H9 (cell line): ENCODE measurements around the gene TIMM50. TPM values are rescaled to one million over a fixed set of nuclear protein-coding genes. Genes with fewer than 3 reads are reported as not detected.

ENCODE experiments used
- DNase-seq: peaks from one replicate; pipeline ENCODE4 v3.0.0-alpha.2; 2017
- H2AFZ ChIP-seq: one replicate; pipeline ENCODE4 v1.6.1; 2013; ENCODE audit warnings: mild to moderate bottlenecking, low read length, control low read depth, moderate library complexity
- H2AK5ac ChIP-seq: 2 replicates; pipeline ENCODE4 v1.6.1; 2013; ENCODE audit warnings: low read length, control low read depth, mixed read lengths; ENCODE audit not compliant: insufficient read length
- H2BK120ac ChIP-seq: one replicate; pipeline ENCODE4 v1.6.1; 2013; ENCODE audit warnings: low read depth, mild to moderate bottlenecking, low read length, control low read depth, inconsistent platforms; ENCODE audit not compliant: poor library complexity, severe bottlenecking
- H2BK12ac ChIP-seq: 2 replicates; pipeline ENCODE4 v1.6.1; 2013; ENCODE audit warnings: low read length, control low read depth, mixed read lengths, low read depth; ENCODE audit not compliant: insufficient read length
- H2BK15ac ChIP-seq: 2 replicates; pipeline ENCODE4 v1.6.1; 2013; ENCODE audit warnings: low read depth, low read length, control low read depth
- H2BK20ac ChIP-seq: one replicate; pipeline ENCODE4 v1.6.1; 2013; ENCODE audit warnings: low read depth, mild to moderate bottlenecking, low read length, control low read depth, inconsistent platforms; ENCODE audit not compliant: poor library complexity, severe bottlenecking
- H2BK5ac ChIP-seq: 2 replicates; pipeline ENCODE4 v1.6.1; 2013; ENCODE audit warnings: low read length, control low read depth, mixed read lengths; ENCODE audit not compliant: insufficient read length
- H3K14ac ChIP-seq: 2 replicates; pipeline ENCODE4 v1.6.1; 2013; ENCODE audit warnings: low read length, control low read depth; ENCODE audit not compliant: insufficient read depth
- H3K18ac ChIP-seq: 2 replicates; pipeline ENCODE4 v1.6.1; 2013; ENCODE audit warnings: low read depth, mild to moderate bottlenecking, mixed read lengths, low read length, control low read depth; ENCODE audit not compliant: insufficient read length
- H3K23ac ChIP-seq: 2 replicates; pipeline ENCODE4 v1.6.1; 2013; ENCODE audit warnings: low read length, control low read depth, mixed read lengths, low read depth; ENCODE audit not compliant: insufficient read length
- H3K23me2 ChIP-seq: 2 replicates; pipeline ENCODE4 v1.6.1; 2013; ENCODE audit warnings: low read depth, mild to moderate bottlenecking, mixed read lengths, low read length, control low read depth; ENCODE audit not compliant: insufficient read length, poor library complexity, severe bottlenecking
- H3K27ac ChIP-seq: 2 replicates; pipeline ENCODE4 v1.5.1; 2013; ENCODE audit warnings: low read length, control low read depth, mixed read lengths, low read depth; ENCODE audit not compliant: insufficient read length
- H3K27me3 ChIP-seq: 2 replicates; pipeline ENCODE4 v1.6.1; 2013; ENCODE audit warnings: low read length, control low read depth, inconsistent platforms; ENCODE audit not compliant: insufficient read depth
- H3K4ac ChIP-seq: 2 replicates; pipeline ENCODE4 v1.6.1; 2013; ENCODE audit warnings: low read depth, mild to moderate bottlenecking, control low read depth, inconsistent platforms, low read length, moderate library complexity
- H3K4me1 ChIP-seq: 2 replicates; pipeline ENCODE4 v1.6.1; 2013; ENCODE audit warnings: low read length, control low read depth, inconsistent platforms; ENCODE audit not compliant: insufficient read depth
- H3K4me2 ChIP-seq: 2 replicates; pipeline ENCODE4 v1.6.1; 2013; ENCODE audit warnings: low read length, control low read depth, mixed read lengths; ENCODE audit not compliant: insufficient read length, insufficient read depth
- H3K56ac ChIP-seq: 2 replicates; pipeline ENCODE4 v1.6.1; 2013; ENCODE audit warnings: low read depth, mild to moderate bottlenecking, mixed read lengths, low read length, control low read depth; ENCODE audit not compliant: insufficient read length
- H3K79me1 ChIP-seq: 2 replicates; pipeline ENCODE4 v1.6.1; 2013; ENCODE audit warnings: low read depth, mild to moderate bottlenecking, moderate library complexity, low read length, control low read depth, inconsistent platforms; ENCODE audit not compliant: insufficient read depth, poor library complexity, severe bottlenecking
- H3K79me2 ChIP-seq: 2 replicates; pipeline ENCODE4 v1.6.1; 2013; ENCODE audit warnings: low read length, control low read depth, inconsistent platforms; ENCODE audit not compliant: insufficient read depth
- H3K9ac ChIP-seq: 2 replicates; pipeline ENCODE4 v1.6.1; 2013; ENCODE audit warnings: low read length, control low read depth, mixed read lengths; ENCODE audit not compliant: insufficient read length; ENCODE audit errors: extremely low read depth
- H3K9me3 ChIP-seq: one replicate; pipeline ENCODE4 v1.6.1; 2013; ENCODE audit warnings: low read depth, low read length, inconsistent platforms; ENCODE audit not compliant: control insufficient read depth
- H3T11ph ChIP-seq: one replicate; pipeline ENCODE4 v1.6.1; 2013; ENCODE audit warnings: mild to moderate bottlenecking, low read length, control low read depth, inconsistent platforms
- H4K20me1 ChIP-seq: one replicate; pipeline ENCODE4 v1.6.1; 2013; ENCODE audit not compliant: control insufficient read depth, insufficient read length, insufficient read depth
- H4K5ac ChIP-seq: 2 replicates; pipeline ENCODE4 v1.6.1; 2013; ENCODE audit warnings: low read depth, mild to moderate bottlenecking, mixed read lengths, low read length, control low read depth; ENCODE audit not compliant: insufficient read length
- H4K8ac ChIP-seq: replicated peaks from 2 replicates; pipeline ENCODE4 v1.6.1; 2013; ENCODE audit warnings: low read length, control low read depth, mixed read lengths, low read depth; ENCODE audit not compliant: insufficient read length
- H4K91ac ChIP-seq: 2 replicates; pipeline ENCODE4 v1.6.1; 2013; ENCODE audit warnings: low read depth, mild to moderate bottlenecking, moderate library complexity, mixed read lengths, low read length, control low read depth; ENCODE audit not compliant: insufficient read length
- H3K27ac Mint-ChIP-seq, 3 experiments: 2 replicates in 2 of 3; 3 replicates in 1 of 3; pipeline ENCODE4 v1.8.0; 2020 to 2021; ENCODE audit warnings: mixed read lengths in 3 of 3, mild to moderate bottlenecking in 1 of 3, moderate library complexity in 1 of 3
- H3K27me3 Mint-ChIP-seq: 2 replicates; pipeline ENCODE4 v1.8.0; 2021; ENCODE audit warnings: low read depth, mild to moderate bottlenecking, moderate library complexity, mixed read lengths
- H3K36me3 Mint-ChIP-seq, 3 experiments: 2 replicates in 2 of 3; 3 replicates in 1 of 3; pipeline ENCODE4 v1.8.0; 2020 to 2021; ENCODE audit warnings: low read depth in 3 of 3, mixed read lengths in 3 of 3; ENCODE audit not compliant: insufficient read depth in 1 of 3
- H3K4me1 Mint-ChIP-seq, 2 experiments: 2 replicates each; pipeline ENCODE4 v1.8.0; 2020; ENCODE audit warnings: mixed read lengths in 2 of 2
- H3K4me3 Mint-ChIP-seq, 2 experiments: 2 replicates in 1 of 2; 3 replicates in 1 of 2; pipeline ENCODE4 v1.8.0; 2020 to 2021; ENCODE audit warnings: mild to moderate bottlenecking in 2 of 2, mixed read lengths in 2 of 2, moderate library complexity in 1 of 2
- H3K9me3 Mint-ChIP-seq, 2 experiments: 2 replicates in 1 of 2; 3 replicates in 1 of 2; pipeline ENCODE4 v1.8.0; 2020; ENCODE audit warnings: mild to moderate bottlenecking in 2 of 2, mixed read lengths in 2 of 2, moderate library complexity in 1 of 2
- CTCF ChIP-seq: fragments of 200-600 bp; sonication (generic); conservative IDR thresholded peaks from 3 replicates; pipeline ENCODE4 v1.8.0; 2021; ENCODE audit warnings: antibody characterized with exemption, mild to moderate bottlenecking
- WGBS: extraction: QIAGEN DNeasy Blood & Tissue Kit; methylation state at CpG from one replicate; pipeline ENCODE4 v1.1.7; 2013; ENCODE audit warnings: missing lambda C conversion rate, low lambda C conversion rate, mixed read lengths; ENCODE audit not compliant: insufficient read length; ENCODE audit errors: extremely low coverage; 5-methylcytosine and 5-hydroxymethylcytosine counted together
- total RNA-seq: library from RNA; stranded (reverse); gene quantifications from 2 replicates; pipeline ENCODE4 v1.2.1, GENCODE V29; 2021

TIMM50 gene
- total RNA-seq, 1 experiment from 2014 or later: 128 TPM

GRCh38 chr19:39501340-39501739 is 20.7 kb downstream of the TIMM50 start:
- no peak overlapping the region for H3K27ac ChIP-seq
- no peak overlapping the region for H3K23ac ChIP-seq
- H2BK120ac ChIP-seq: no peak overlapping the region
- H3K79me2 ChIP-seq: no peaks in the 10 kb centered on the region
- no peaks in the 10 kb centered on the region for H3K79me1 ChIP-seq
- H2BK20ac ChIP-seq: no peak overlapping the region
- H3K4ac ChIP-seq: no peak overlapping the region
- no peak overlapping the region for H2BK15ac ChIP-seq
- peaks cover 8 to 13% of the 10 kb centered on the region in 2 experiments for H3K9me3 Mint-ChIP-seq
- H3K4me1 Mint-ChIP-seq: peaks cover 9 to 14% of the 10 kb centered on the region in 2 experiments
- H3K9me3 ChIP-seq: no peaks in the 10 kb centered on the region
- no peak overlapping the region for H4K8ac ChIP-seq
- no peak overlapping the region for H3K9ac ChIP-seq
- DNase-seq: no peak
- H3K27me3 Mint-ChIP-seq: peaks cover 94% of the 10 kb centered on the region
- no peaks in the 10 kb centered on the region for H3K4me1 ChIP-seq
- H3K18ac ChIP-seq: no peak overlapping the region
- WGBS: no CpG with 5 or more reads among the region's 5 CpGs
- H4K91ac ChIP-seq: no peak overlapping the region
- no peak overlapping the region for H3K14ac ChIP-seq
- H2AFZ ChIP-seq: no peak overlapping the region
- H3K23me2 ChIP-seq: peaks cover 10% of the 10 kb centered on the region
- no peak for TF ChIP-seq CTCF
- no peak overlapping the region for H3K56ac ChIP-seq
- no peak overlapping the region for H4K5ac ChIP-seq
- no peak overlapping the region for H3T11ph ChIP-seq
- H3K27ac Mint-ChIP-seq: no peak overlapping the region
- H3K4me3 Mint-ChIP-seq: no peak overlapping the region
- H2BK5ac ChIP-seq: no peak overlapping the region
- H3K36me3 Mint-ChIP-seq: peaks cover 0 to 16% (median 3%) of the 10 kb centered on the region in 3 experiments; a peak in 3 of 7 replicates
- no peak overlapping the region for H2AK5ac ChIP-seq
- H3K4me2 ChIP-seq: no peak overlapping the region
- H2BK12ac ChIP-seq: no peak overlapping the region
- H3K27me3 ChIP-seq: peaks cover 12% of the 10 kb centered on the region; the same call in 1 of the 2 replicates
- no peaks in the 10 kb centered on the region for H4K20me1 ChIP-seq
